Kidney (tissue), 14 donors: ENCODE measurements around the gene APPL2. TPM values are rescaled to one million over a fixed set of nuclear protein-coding genes. Genes with fewer than 3 reads are reported as not detected.

Source experiments
- DNase-seq, 5 donors: peaks; one replicate each; pipeline ENCODE4 v3.0.0-alpha.2; 2013 to 2020
- FAIRE-seq: peaks from 2 replicates; lab custom pipeline; 2012; peaks lifted over from hg19 to GRCh38; lab: Jason Lieb, UNC
- H3K27ac ChIP-seq, 2 donors: one replicate each; pipeline ENCODE4 v1.7.0; 2013; ENCODE audit warnings: low read depth in 2 of 2, low read length in 2 of 2, inconsistent platforms in 1 of 2
- H3K27me3 ChIP-seq: one replicate; pipeline ENCODE4 v1.7.1; 2013; ENCODE audit warnings: low read length, inconsistent platforms; ENCODE audit not compliant: control insufficient read depth, insufficient read depth
- H3K36me3 ChIP-seq, 3 donors: one replicate each; pipeline versions ENCODE4 v1.7.0 to v1.7.1; 2013; ENCODE audit warnings: low read length in 3 of 3, control low read depth in 1 of 3, inconsistent platforms in 1 of 3; ENCODE audit not compliant: insufficient read depth in 3 of 3, control insufficient read depth in 2 of 3
- H3K4me1 ChIP-seq, 3 donors: one replicate each; pipeline versions ENCODE4 v1.7.0 to v1.7.1; 2013; ENCODE audit warnings: low read length in 3 of 3, inconsistent platforms in 1 of 3, low read depth in 1 of 3; ENCODE audit not compliant: control insufficient read depth in 2 of 3, insufficient read depth in 2 of 3
- H3K4me3 ChIP-seq, 3 donors: one replicate each; pipeline versions ENCODE4 v1.7.0 to v1.8.1; 2013; ENCODE audit warnings: low read length in 3 of 3, control low read depth in 1 of 3, inconsistent platforms in 1 of 3
- H3K9ac ChIP-seq, 3 donors: one replicate each; pipeline versions ENCODE4 v1.7.0 to v1.7.1; 2013; ENCODE audit warnings: low read length in 3 of 3, control low read depth in 1 of 3, inconsistent platforms in 1 of 3
- H3K9me3 ChIP-seq, 3 donors: one replicate each; pipeline versions ENCODE4 v1.7.0 to v1.7.1; 2013; ENCODE audit warnings: low read length in 3 of 3, control low read depth in 1 of 3, inconsistent platforms in 1 of 3; ENCODE audit not compliant: control insufficient read depth in 2 of 3, insufficient read depth in 1 of 3
- intact Hi-C: fragments of 100-400 bp; cut with DNase I; formaldehyde crosslinking; loops from one replicate; pipeline ENCODE4 v1.11.1; 2022
- polyA plus RNA-seq: library from polyadenylated mRNA; stranded (reverse); fragments of 350-450 nt; fragmentation: Illumina TruSeq; extraction: RNeasy Lipid Tissue Mini Kit (QIAGEN cat#74804); gene quantifications from one replicate; pipeline ENCODE4 v1.2.3, GENCODE V29; 2014; ENCODE audit warnings: low read depth, low replicate concordance; ENCODE audit not compliant: insufficient read depth
- total RNA-seq: library from RNA; stranded (reverse); fragmentation: NEBNext Ultra II Directional; extraction: Animal tissue kit (Norgen Biotek cat#: 25700); gene quantifications from one replicate; pipeline ENCODE4 v1.2.1, GENCODE V29; 2021
- TF ChIP-seq, protein P1 (sequence below): IDR thresholded peaks from 3 replicates; pipeline ENCODE4 v1.5.1; 2012; ENCODE audit warnings: mild to moderate bottlenecking, moderate library complexity, borderline replicate concordance; ENCODE audit not compliant: insufficient read depth; ENCODE audit errors: extremely low read depth
- donor health status: control.
- donor health status: control.
- donor health status: control.
- donor health status: control.
- donor health status: control.
- donor health status: DM: yes; HTN: yes; CAD: no.
- donor health status: Normal renal cell carcinoma (clear cell type).

The APPL2 gene
- total and polyA plus RNA-seq, 2 donors from 2014 or later: 17.9 to 42.5 TPM

DNA sequence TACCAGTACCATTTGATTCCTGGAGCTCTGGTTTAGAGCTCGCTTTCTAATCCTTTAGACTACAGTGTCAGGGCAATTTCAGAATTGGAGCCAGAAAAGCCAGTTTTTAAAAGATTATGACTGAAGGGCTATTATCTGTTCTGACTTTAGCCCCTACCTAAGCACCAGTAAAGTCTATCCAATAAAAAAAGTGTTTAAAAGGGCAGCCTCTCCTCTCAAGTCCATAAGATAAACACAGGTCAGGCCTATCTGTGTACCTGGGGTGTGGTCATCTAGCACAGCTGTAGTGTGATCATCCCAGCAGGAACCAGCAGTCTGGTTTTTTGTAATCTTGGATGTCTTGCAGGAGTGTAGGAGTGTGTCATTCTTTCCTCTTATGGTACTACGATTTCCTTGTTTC is 6.6 kb downstream of the APPL2 start:
- Histone ChIP-seq H3K27ac (no peak overlapping the region), H3K4me1 (peaks cover 4 to 12% (median 12%) of the 10 kb centered on the region in 3 donors), H3K27me3 (no peaks in the 10 kb centered on the region), H3K4me3 (no peak overlapping the region), H3K9me3 (no peaks in the 10 kb centered on the region), H3K36me3 (peaks cover 4 to 22% (median 6%) of the 10 kb centered on the region in 3 donors), H3K9ac (no peak overlapping the region)
- intact Hi-C loops: no loop called here
- FAIRE-seq: no peak
- TF ChIP-seq, protein P1, sequence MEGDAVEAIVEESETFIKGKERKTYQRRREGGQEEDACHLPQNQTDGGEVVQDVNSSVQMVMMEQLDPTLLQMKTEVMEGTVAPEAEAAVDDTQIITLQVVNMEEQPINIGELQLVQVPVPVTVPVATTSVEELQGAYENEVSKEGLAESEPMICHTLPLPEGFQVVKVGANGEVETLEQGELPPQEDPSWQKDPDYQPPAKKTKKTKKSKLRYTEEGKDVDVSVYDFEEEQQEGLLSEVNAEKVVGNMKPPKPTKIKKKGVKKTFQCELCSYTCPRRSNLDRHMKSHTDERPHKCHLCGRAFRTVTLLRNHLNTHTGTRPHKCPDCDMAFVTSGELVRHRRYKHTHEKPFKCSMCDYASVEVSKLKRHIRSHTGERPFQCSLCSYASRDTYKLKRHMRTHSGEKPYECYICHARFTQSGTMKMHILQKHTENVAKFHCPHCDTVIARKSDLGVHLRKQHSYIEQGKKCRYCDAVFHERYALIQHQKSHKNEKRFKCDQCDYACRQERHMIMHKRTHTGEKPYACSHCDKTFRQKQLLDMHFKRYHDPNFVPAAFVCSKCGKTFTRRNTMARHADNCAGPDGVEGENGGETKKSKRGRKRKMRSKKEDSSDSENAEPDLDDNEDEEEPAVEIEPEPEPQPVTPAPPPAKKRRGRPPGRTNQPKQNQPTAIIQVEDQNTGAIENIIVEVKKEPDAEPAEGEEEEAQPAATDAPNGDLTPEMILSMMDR: no peak
- DNase-seq: no peak

DNA sequence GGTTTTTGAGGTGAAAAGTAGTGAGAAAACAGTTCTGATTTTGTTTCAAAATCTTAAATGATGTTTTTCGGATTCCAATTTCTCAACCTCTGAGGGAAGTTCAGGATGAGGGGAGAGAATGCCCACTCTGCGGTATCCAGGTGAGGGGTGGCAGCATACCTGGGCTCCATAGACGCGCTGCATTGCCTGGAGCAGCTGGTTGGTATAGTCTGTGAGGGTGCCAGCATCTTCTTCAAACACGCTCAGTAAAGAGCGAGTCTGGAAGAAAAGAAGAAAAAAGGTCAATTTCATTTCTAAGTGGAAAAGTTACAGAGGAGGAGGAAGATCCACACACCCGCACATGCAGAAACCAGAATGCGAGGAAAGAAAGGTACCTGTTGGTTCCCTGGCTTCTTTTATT is 7.0 kb downstream of the APPL2 start:
- Histone ChIP-seq H3K9ac (no peak overlapping the region), H3K4me1 (peaks cover 3 to 10% (median 9%) of the 10 kb centered on the region in 3 donors), H3K36me3 (peaks cover 4 to 22% (median 6%) of the 10 kb centered on the region in 3 donors), H3K9me3 (no peaks in the 10 kb centered on the region), H3K4me3 (no peak overlapping the region), H3K27ac (no peak overlapping the region), H3K27me3 (no peaks in the 10 kb centered on the region)
- DNase-seq: no peak
- intact Hi-C loops: no loop called here
- no peak for FAIRE-seq
- TF ChIP-seq, protein P1: no peak

DNA sequence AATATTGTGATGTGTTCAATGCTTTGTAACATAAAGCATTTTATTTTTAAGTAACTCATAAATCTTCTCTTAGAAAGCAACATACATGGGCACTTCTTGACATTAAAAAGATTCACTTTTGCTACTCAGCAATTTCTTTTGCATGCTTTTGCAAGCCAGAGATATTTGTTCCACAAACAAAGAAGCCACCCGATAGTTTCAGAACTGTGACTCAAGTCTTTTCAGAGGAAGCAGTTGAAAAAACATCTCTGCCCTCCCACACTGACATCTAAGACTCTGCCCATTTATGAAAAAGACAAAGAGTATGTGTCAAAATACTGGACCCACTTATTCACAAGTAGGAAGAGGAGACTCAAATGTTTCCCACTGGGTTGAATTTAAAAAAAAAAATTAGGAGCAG is 7.5 kb downstream of the APPL2 start:
- no peaks in the 10 kb centered on the region for H3K27me3 ChIP-seq
- peaks cover 3 to 10% (median 6%) of the 10 kb centered on the region in 3 donors for H3K4me1 ChIP-seq
- peaks cover 4 to 22% (median 6%) of the 10 kb centered on the region in 3 donors for H3K36me3 ChIP-seq
- TF ChIP-seq, protein P1: no peak
- DNase-seq: no peak
- no peak overlapping the region for H3K4me3 ChIP-seq
- H3K9ac ChIP-seq: no peak overlapping the region
- H3K27ac ChIP-seq: no peak overlapping the region
- intact Hi-C loops: no loop called here
- H3K9me3 ChIP-seq: no peaks in the 10 kb centered on the region
- FAIRE-seq: no peak

DNA sequence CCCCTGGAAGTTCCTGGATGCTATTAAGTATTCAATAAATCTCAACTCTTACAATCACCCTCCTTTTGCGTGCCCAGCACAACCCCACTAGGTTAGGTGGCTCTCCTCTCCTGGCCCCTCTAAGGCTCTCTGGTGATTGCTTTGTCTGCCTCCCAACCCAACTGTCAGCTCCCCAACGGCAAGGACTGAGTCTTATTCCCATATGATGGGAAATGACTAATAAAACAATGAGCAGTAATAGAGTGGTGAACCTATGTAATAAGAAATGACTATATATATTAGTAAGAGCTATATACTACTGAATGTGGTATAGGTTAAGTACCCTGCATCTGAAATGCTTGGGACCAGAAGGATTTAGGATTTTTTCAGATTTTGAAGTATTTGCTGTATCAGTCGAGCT is 8.1 kb downstream of the APPL2 start:
- peaks cover 4 to 24% (median 9%) of the 10 kb centered on the region in 3 donors for H3K36me3 ChIP-seq
- H3K4me1 ChIP-seq: peaks cover 0 to 5% (median 0%) of the 10 kb centered on the region in 3 donors
- intact Hi-C loops: no loop called here
- FAIRE-seq (no peak), DNase-seq (no peak)
- H3K9me3 ChIP-seq: no peaks in the 10 kb centered on the region
- TF ChIP-seq, protein P1: no peak
- H3K9ac ChIP-seq: no peak overlapping the region
- H3K27ac ChIP-seq: no peak overlapping the region
- no peak overlapping the region for H3K4me3 ChIP-seq
- no peaks in the 10 kb centered on the region for H3K27me3 ChIP-seq
